Measurements from ENCODE around the gene TGM3.

- TF ChIP-seq, protein P1, sequence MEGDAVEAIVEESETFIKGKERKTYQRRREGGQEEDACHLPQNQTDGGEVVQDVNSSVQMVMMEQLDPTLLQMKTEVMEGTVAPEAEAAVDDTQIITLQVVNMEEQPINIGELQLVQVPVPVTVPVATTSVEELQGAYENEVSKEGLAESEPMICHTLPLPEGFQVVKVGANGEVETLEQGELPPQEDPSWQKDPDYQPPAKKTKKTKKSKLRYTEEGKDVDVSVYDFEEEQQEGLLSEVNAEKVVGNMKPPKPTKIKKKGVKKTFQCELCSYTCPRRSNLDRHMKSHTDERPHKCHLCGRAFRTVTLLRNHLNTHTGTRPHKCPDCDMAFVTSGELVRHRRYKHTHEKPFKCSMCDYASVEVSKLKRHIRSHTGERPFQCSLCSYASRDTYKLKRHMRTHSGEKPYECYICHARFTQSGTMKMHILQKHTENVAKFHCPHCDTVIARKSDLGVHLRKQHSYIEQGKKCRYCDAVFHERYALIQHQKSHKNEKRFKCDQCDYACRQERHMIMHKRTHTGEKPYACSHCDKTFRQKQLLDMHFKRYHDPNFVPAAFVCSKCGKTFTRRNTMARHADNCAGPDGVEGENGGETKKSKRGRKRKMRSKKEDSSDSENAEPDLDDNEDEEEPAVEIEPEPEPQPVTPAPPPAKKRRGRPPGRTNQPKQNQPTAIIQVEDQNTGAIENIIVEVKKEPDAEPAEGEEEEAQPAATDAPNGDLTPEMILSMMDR (tag by site-specific recombination; IDR thresholded peaks at IDR 0.05) = no peak
- TF ChIP-seq ZNF623 (tag by site-specific recombination; IDR thresholded peaks at IDR 0.05) (no peak), TCF7L2 (IDR thresholded peaks at IDR 0.05; ENCODE audit: borderline replicate concordance, low read depth, low read length) (no peak), REST (tag by site-specific recombination; IDR thresholded peaks at IDR 0.05) (no peak), BCL6B (tag by site-specific recombination; IDR thresholded peaks at IDR 0.05) (no peak), ZNF24 (tag by site-specific recombination; IDR thresholded peaks at IDR 0.05) (no peak), ZBTB7A (tag by site-specific recombination; IDR thresholded peaks at IDR 0.05; ENCODE audit: low read depth) (no peak), SP2 (tag by site-specific recombination; IDR thresholded peaks at IDR 0.05) (no peak), ZNF792 (tag by site-specific recombination; IDR thresholded peaks at IDR 0.05) (no peak), ZBTB20 (tag by site-specific recombination; IDR thresholded peaks at IDR 0.05) (no peak)
- TF ChIP-seq, protein P2, sequence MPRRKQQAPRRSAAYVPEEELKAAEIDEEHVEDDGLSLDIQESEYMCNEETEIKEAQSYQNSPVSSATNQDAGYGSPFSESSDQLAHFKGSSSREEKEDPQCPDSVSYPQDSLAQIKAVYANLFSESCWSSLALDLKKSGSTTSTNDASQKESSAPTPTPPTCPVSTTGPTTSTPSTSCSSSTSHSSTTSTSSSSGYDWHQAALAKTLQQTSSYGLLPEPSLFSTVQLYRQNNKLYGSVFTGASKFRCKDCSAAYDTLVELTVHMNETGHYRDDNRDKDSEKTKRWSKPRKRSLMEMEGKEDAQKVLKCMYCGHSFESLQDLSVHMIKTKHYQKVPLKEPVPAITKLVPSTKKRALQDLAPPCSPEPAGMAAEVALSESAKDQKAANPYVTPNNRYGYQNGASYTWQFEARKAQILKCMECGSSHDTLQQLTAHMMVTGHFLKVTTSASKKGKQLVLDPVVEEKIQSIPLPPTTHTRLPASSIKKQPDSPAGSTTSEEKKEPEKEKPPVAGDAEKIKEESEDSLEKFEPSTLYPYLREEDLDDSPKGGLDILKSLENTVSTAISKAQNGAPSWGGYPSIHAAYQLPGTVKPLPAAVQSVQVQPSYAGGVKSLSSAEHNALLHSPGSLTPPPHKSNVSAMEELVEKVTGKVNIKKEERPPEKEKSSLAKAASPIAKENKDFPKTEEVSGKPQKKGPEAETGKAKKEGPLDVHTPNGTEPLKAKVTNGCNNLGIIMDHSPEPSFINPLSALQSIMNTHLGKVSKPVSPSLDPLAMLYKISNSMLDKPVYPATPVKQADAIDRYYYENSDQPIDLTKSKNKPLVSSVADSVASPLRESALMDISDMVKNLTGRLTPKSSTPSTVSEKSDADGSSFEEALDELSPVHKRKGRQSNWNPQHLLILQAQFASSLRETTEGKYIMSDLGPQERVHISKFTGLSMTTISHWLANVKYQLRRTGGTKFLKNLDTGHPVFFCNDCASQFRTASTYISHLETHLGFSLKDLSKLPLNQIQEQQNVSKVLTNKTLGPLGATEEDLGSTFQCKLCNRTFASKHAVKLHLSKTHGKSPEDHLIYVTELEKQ (tag by site-specific recombination; IDR thresholded peaks at IDR 0.05; ENCODE audit: borderline replicate concordance) = no peak
- TF ChIP-seq, protein P3, sequence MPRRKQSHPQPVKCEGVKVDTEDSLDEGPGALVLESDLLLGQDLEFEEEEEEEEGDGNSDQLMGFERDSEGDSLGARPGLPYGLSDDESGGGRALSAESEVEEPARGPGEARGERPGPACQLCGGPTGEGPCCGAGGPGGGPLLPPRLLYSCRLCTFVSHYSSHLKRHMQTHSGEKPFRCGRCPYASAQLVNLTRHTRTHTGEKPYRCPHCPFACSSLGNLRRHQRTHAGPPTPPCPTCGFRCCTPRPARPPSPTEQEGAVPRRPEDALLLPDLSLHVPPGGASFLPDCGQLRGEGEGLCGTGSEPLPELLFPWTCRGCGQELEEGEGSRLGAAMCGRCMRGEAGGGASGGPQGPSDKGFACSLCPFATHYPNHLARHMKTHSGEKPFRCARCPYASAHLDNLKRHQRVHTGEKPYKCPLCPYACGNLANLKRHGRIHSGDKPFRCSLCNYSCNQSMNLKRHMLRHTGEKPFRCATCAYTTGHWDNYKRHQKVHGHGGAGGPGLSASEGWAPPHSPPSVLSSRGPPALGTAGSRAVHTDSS (tag by site-specific recombination; IDR thresholded peaks at IDR 0.05) = no peak
Observed at GRCh38 chr20:2261046-2261485, 34.7 kb upstream of the TGM3 start.

Data from HEK293 (cell line).